HG02623 (cell line): ENCODE data around the gene SLC7A4.
"Not testable (repeated sequence)": the region's sequence is repeated elsewhere in the genome, so short reads cannot be mapped to it uniquely, and the experiment has no call there.

Experiments
- ATAC-seq: cut with Tn5 transposase; IDR thresholded peaks from one replicate; pipeline ENCODE4 v1.9.1; 2021; ENCODE audit warnings: moderate library complexity; ENCODE audit not compliant: unreplicated experiment

The SLC7A4 gene

GRCh38 chr22:21064917-21065864, 32.8 kb upstream of the SLC7A4 start:
- no peak for ATAC-seq

GRCh38 chr22:21064425-21064824, 32.1 kb upstream of the SLC7A4 start:
- ATAC-seq = not testable (repeated sequence)

- not testable (repeated sequence) for ATAC-seq
These were observed 29.4 kb upstream of the SLC7A4 start for GRCh38 chr22:21061660-21062321.

GRCh38 chr22:21060363-21060762, 28.0 kb upstream of the SLC7A4 start:
- ATAC-seq = not testable (repeated sequence)

DNA sequence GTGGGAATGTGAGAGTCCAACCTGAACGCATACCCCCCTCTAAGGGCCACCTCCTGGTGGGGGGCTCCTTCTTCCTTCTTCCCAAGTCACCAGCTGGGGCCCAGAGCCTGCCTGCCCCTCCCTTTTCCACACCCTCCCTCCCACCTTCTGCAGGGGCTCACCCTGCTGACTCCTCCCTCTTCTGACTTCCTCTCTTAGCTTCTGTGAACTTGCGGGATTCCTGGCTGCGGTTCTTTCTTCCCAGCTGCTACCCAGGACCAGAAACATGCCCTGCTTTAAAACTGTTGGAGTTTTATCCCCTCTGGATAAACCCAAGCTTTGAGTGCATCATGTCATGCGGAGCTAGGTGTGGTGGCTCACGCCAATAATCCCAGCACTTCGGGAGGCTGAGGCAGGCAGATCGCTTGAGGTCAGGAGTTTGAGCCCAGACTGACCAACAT, 23.5 kb upstream of the SLC7A4 start:
- no peak for ATAC-seq

DNA sequence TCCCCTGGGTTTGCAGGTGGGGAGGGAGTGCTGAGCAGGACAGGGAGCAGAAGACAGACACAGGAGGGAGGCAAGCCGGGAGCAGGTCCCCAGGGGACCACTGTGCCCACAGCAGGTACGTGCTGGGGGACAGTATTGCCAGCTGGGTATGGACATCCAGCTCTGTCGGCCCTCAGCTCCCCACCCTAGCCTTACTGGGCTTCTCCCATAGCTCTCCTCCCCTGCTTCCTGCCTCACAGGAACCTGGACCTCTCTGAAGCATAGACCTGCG, 23.1 kb upstream of the SLC7A4 start:
- no peak for ATAC-seq

DNA sequence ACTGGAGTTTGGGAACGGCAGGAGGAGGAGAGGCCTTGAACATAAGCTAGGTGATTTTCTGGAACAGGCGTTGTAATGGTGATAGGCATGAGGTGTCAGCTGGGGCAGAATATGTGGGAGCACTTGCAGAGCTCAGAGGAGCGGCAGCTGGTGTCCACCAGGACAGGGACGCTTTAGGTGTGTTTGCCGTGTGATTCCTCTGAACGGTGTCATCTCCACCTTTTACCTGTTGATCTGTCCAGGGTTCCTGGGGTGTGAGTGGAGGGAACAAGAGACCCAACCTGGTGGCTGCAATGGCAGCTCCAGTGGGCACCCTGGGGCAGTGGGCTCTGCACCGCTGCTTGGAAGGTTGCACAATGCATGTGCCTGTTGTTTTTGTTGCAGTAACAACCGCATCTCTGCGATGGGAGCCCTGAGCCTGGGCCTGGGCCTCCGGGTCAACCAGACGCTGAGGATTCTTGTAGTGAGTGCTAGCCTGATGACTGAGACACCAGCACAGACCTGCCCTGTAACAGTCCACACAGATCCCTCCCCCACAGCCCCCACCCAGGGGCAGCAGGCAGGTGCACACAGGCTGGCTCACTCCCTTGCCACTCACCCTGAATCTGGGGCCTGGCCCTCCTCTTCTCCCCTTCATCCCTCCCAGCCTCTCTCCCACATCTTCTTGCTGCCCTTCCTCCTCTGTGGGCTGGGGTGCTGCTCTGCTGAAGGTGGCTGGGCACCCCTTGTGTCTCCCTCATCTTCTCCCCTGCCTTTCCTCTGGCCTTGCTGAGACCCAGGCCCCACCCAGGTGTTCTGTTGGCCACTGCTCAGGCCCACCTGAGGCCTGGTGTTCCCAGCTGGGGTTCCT, 22.6 kb upstream of the SLC7A4 start:
- no peak for ATAC-seq

DNA sequence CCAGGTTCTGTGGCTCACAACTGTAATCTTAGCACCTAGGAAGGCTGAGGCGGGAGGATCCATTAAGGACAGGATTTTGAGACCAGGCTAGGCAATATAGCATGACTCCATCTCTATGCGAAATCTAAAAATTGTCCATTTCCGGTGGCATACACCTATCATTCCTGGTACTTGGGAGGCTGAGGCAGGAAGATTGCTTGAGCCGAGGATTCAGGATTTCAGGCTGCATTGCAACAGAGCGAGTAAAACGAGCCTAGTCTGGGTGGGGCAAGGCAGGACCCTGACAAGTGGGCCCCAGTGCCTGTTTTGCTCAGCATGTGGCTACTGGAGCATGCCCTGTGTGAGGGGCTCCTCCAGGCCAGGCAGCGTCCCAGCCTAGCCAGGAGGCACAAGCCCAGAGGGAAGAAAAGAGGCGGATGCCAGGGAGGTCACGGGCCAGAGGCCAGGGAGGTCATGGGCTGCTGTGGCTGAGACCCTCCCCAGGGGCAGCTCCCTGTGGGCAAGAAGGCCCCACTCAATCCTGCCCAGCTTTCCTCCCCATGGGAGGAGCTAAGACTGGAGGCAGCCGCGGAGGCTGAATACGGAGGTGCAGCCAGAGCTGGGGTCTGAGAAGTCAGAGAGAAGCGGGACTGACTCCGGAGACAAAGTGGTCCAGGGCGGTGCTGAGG, 21.8 kb upstream of the SLC7A4 start:
- ATAC-seq = no peak

DNA sequence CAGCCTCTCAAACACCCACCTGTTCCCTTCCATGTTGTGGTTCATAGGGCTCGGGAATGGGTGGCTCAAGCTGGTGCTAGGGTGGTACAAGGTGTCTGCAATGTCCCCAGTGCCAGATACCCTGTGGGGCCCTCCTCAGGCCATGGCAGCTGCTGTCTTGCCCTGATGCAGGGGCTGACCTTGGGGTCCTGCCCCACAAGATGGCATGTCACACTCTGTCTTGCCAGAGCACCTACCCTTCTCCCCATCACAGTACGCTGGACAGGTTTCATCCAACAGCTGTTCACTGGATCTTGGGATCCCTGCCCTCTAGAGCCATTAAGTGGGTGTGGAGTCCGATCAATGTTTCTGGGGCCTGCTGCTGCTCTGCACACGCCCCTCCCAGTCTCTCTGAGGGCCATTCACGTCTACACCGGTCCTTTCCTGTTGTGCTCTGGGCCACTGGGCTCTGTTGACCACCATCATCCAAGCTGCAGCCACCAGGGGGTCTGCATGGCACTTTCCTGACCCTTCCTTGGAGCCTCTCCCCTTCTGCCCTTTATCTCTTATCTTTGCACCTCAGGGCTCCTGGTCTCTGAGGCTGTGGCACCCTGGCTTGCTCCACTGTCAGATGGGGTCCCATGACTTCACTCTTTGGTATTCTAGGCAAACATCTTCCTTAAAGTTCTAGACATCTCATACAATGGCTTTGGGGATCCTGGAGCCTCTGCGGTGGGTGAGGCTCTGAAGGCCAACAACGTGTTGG, 20.5 kb upstream of the SLC7A4 start:
- no peak for ATAC-seq

- ATAC-seq = no peak
These were observed 19.6 kb upstream of the SLC7A4 start for GRCh38 chr22:21051831-21052400.

DNA sequence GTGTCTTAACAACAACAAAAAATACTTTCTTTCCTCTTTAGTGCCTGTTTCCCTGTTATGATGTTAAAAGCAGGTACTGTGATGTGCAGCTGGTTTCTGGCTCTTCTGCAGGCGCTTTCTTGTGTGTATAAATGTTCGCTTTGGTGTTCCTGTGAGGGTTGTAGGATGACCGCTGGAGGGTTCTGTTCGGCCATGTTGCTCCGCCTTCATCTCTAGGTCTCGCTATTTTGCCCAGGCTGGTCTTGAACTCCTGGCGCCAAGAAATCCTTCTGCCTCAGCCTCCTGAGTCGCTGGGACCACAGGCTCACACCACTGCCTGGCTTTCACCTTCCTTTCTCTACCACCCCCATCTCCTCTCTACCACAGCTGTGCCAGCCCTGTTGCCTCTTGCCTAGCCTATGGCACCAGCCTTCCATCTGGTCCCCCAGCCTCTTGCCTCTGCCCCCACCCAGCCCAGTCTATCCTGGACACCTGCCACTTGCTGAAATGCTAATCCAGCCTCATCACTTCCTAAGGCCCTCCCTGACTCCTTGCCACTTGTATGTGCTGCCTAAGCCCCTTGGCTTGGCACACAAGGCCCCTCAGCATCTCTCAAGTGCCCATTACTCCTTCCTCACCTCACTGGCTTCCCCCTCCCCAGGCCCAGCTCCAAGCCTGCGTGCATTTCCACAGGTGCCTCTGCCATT, 18.9 kb upstream of the SLC7A4 start:
- ATAC-seq = no peak

DNA sequence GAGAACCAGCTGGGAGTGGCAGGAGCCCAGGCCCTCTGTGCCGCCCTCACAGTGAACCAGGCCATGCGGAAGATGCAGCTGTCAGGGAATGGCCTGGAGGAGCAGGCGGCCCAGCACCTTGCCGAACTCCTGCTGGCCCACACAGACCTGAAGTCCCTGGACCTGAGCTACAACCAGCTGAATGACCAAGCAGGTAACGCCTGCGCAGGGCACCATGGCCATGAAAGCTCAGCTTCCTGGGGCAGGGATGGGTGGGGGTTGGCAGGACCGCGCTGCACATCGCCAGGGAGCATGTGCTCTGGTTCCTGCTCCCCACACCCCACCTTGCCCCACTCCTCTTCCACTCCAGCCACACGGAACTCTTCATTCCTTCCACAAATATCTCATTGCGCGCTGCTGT, 16.6 kb upstream of the SLC7A4 start:
- not testable (repeated sequence) for ATAC-seq

GRCh38 chr22:21048448-21048847, 16.1 kb upstream of the SLC7A4 start:
- not testable (repeated sequence) for ATAC-seq

DNA sequence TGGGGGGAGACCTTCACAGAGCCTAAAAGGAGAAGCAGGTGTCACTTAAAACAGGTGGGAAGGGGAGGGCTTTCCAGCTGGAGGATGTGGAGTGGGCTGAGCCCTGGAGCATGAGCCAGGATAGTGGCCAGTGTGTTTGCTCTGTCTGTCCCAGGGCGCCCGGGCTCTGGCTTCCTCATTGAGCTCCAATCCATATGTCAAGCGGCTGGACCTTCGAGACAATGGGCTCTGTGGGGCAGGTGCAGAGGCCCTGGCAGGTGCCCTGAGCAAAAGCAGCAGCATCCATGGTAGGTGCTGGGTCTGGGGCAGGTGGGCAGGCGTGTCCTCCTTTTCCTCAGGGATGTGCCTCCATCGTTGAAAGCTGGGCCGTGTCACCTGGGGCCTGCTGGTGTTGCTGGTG, 15.4 kb upstream of the SLC7A4 start:
- ATAC-seq = no peak

DNA sequence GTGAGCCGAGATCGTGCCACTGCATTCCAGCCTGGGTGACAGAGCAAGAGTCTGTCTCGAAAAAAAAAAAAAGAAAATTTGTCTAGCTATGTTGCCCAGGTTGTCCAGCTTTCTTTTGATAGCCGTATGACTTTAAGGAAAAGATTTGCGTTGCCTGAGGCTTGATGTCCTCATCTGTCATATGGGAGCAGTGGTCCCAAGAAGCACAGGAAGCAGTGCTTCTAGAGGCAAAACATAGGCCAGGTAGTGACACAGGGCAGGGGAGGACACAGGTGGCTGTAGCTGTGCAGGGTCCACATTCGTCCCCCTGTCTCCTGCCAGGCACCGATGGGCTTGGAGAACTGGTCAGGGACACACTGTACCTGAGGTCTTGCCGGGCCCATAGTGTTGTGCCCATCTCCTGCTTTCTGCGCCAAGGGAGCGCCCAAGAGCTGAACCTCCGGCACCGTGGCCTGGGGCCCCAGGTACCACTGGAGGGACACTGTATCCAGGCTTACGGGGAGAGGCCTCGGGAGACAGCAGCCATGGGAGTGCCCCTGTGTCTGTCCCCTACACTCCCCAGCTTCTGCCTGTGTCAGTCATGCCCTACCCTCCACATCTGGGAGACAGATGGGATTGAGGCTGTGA, 14.8 kb upstream of the SLC7A4 start:
- no peak for ATAC-seq

DNA sequence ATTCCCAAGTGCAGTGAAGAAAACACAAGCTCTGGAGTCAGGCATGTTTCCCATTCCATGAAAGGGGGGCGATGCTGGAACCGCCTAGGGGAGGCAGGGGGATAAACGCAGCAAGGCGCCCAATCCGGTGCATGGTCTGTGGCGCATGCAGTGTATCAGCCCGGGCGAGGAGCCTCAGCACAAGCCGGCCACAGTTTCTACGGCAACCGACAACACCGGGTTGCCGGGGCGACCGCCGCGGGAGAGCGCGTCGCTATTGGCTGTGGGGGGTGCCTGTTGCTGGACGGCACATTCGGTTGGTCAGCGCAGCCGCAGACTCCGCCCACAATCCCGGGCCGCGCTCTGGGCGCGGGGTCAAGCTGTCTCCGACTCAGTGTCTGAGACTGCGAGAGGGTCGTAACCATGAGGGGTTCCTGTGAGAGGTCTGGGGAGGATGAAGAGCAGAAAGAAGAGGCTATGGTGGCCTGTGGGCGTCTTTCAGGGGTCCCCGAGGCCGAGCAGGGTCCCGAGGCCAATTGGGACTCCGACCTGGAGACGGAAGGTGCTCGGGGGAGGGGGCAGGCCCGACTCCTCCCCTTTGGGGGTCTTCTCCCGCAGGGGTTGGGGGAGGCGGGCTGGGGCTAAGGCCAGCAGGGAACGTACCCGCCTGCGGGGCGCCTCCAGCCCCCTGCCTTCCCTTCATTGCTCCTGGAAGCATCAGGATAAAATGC, 13.4 kb upstream of the SLC7A4 start, which contains the start of gene LRRC74B:
LRRC74B (plus strand) TSS at position 362 of the 710 bp plus-strand sequence; CDS start at position 403, 41 bp downstream.
- peak; percentile 85 for ATAC-seq

DNA sequence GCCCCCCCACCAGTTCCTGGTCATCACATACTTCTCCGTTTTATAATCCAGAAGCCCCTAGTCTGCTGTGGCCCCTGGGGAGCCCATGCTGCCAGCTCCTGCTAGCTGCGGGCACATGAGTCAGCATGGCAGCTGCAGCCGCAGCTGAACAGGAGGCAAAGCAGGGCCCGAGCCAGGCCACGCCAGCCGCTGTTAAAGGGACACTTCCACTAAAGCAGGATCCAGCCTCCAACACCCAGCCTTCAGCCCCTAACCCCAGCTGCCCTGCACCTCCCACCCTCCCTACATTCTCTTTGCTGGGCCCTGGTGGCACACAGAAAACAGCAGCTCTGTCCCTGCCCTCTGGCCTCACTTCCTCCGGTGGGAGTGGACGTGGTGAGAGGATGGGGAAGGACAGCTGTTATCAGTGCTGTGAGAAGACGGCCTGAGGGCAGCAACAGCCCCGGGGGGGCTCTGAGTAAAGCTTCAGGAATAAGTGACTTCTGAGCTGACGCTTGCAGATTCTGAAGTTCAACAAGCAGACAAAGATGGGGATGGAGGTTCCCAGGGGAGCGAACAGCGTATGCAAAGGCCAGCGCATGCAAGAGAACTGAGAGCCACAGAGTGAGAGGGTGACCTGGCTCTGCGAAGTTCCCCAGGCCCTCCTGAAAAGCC, 12.7 kb upstream of the SLC7A4 start:
- ATAC-seq = no peak
